OCI-LY1 (cell line): ENCODE results near the gene RUNX1.

Experiments used
- H2AFZ ChIP-seq: fragments of 200-600 bp; sonication (generic), shearing (Covaris generic); 2 replicates; pipeline ENCODE4 v1.6.0; 2014; ENCODE audit warnings: antibody characterized with exemption, mild to moderate bottlenecking, low read length
- H3F3A ChIP-seq: fragments of 200-600 bp; sonication (generic), shearing (Covaris generic); 2 replicates; pipeline ENCODE4 v1.6.0; 2014; ENCODE audit warnings: mild to moderate bottlenecking, antibody characterized with exemption, low read length, moderate library complexity; ENCODE audit not compliant: insufficient read depth
- H3K27ac ChIP-seq: fragments of 200-600 bp; sonication (generic); 2 replicates; pipeline ENCODE4 v1.5.1; 2014; ENCODE audit warnings: low read length, mixed run types, mild to moderate bottlenecking, low read depth; ENCODE audit not compliant: poor library complexity, severe bottlenecking
- H3K27me3 ChIP-seq: fragments of 200-600 bp; sonication (generic); 2 replicates; pipeline ENCODE4 v1.6.0; 2014; ENCODE audit warnings: antibody characterized with exemption, mild to moderate bottlenecking, low read length, moderate library complexity; ENCODE audit not compliant: insufficient read depth
- H3K36me3 ChIP-seq: fragments of 200-600 bp; sonication (generic); 2 replicates; pipeline ENCODE4 v1.6.1; 2014; ENCODE audit warnings: mild to moderate bottlenecking, antibody characterized with exemption, low read length, moderate library complexity, mixed read lengths; ENCODE audit not compliant: insufficient read depth
- H3K4me1 ChIP-seq: fragments of 200-600 bp; sonication (generic); 2 replicates; pipeline ENCODE4 v1.5.1; 2014; ENCODE audit warnings: mild to moderate bottlenecking, low read length, moderate library complexity; ENCODE audit not compliant: insufficient read depth, severe bottlenecking
- H3K4me2 ChIP-seq: fragments of 200-600 bp; sonication (generic), shearing (Covaris generic); 2 replicates; pipeline ENCODE4 v1.6.1; 2014; ENCODE audit warnings: low read length
- H3K4me3 ChIP-seq: fragments of 200-600 bp; sonication (generic); 2 replicates; pipeline ENCODE4 v1.5.1; 2014; ENCODE audit warnings: low read length, low read depth, mild to moderate bottlenecking, mixed read lengths; ENCODE audit not compliant: poor library complexity, severe bottlenecking
- H3K79me2 ChIP-seq: fragments of 200-600 bp; shearing (Covaris generic); 2 replicates; pipeline ENCODE4 v1.6.1; 2016; ENCODE audit warnings: mixed run types, low read length, mixed read lengths; ENCODE audit not compliant: insufficient read depth
- H3K9ac ChIP-seq: fragments of 200-600 bp; sonication (generic), shearing (Covaris generic); 2 replicates; pipeline ENCODE4 v1.6.1; 2014; ENCODE audit warnings: mild to moderate bottlenecking, low read length, mixed read lengths
- H3K9me2 ChIP-seq: fragments of 200-600 bp; sonication (generic), shearing (Covaris generic); 2 replicates; pipeline ENCODE4 v1.6.1; 2014; ENCODE audit warnings: low read depth, mild to moderate bottlenecking, low read length, mixed read lengths
- H3K9me3 ChIP-seq: fragments of 200-600 bp; shearing (Covaris generic); 2 replicates; pipeline ENCODE4 v1.6.1; 2014; ENCODE audit warnings: low read length, mixed read lengths
- H4K20me1 ChIP-seq: fragments of 200-600 bp; sonication (generic), shearing (Covaris generic); 2 replicates; pipeline ENCODE4 v1.6.0; 2016; ENCODE audit warnings: mild to moderate bottlenecking, low read length; ENCODE audit not compliant: insufficient read depth
- CTCF ChIP-seq: fragments of 200-600 bp; sonication (generic), shearing (Covaris generic); IDR thresholded peaks from 2 replicates; pipeline ENCODE4 v1.5.1; 2017; ENCODE audit warnings: mild to moderate bottlenecking, antibody characterized with exemption, low read length, moderate library complexity, mixed read lengths
- EZH2 ChIP-seq: fragments of 200-600 bp; sonication (generic), shearing (Covaris generic); IDR thresholded peaks from 2 replicates; pipeline ENCODE4 v1.8.0; 2017; ENCODE audit warnings: borderline replicate concordance, mixed run types, mild to moderate bottlenecking, antibody characterized with exemption, low read length, moderate library complexity, mixed read lengths

RUNX1 gene

DNA sequence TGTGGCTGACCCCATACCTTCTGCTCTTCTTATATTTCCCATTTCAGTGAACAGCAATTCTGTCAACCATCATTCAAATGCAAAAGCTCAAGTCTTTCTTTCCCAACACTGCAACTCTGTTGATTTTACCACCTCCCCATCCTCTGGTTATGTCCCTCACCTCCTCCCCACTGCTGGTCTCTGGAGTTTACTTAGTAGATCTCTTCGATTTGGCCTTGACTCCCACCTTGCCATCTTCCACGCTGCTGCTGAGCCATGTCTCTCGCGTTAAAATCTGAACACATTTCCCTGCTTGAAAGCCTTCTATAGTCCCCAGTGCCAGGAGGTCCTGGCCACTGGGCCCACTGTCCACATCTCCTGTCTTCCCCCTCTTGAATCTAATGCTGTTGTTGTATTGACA is 125.5 kb downstream of the RUNX1 start:
- Histone ChIP-seq H3F3A (no peaks in the 10 kb centered on the region), H3K4me2 (no peak overlapping the region), H3K4me1 (peaks cover 9% of the 10 kb centered on the region), H3K4me3 (no peak overlapping the region), H3K9me2 (no peaks in the 10 kb centered on the region), H3K79me2 (no peaks in the 10 kb centered on the region), H3K27me3 (no peaks in the 10 kb centered on the region), H2AFZ (no peak overlapping the region), H3K9ac (no peak overlapping the region), H3K9me3 (no peaks in the 10 kb centered on the region), H3K36me3 (peaks cover 3% of the 10 kb centered on the region; the same call in 1 of the 2 replicates), H3K27ac (no peak overlapping the region), H4K20me1 (no peaks in the 10 kb centered on the region)
- TF ChIP-seq CTCF (no peak), EZH2 (no peak)

DNA sequence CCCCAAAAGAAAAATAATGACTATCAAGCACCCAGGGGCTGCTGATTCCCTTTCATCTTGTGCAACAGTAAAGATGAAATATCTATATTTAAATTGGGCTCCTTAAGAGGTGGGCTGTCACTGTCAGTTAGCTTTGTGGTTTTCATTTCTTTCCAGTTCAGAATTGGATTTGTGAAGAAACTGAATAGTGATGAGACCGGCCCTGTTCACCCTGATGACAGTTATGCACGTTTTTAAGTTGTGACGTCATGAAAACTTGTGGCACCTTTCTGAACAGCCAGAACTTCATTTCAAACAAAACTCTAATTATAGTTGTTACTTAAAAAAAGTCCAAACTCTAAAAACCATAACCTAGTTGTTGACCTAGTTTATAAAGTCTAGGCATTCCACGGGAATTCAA is 125.9 kb downstream of the RUNX1 start:
- Histone ChIP-seq H3K27ac (no peak overlapping the region), H2AFZ (no peak overlapping the region), H3K79me2 (no peaks in the 10 kb centered on the region), H4K20me1 (no peaks in the 10 kb centered on the region), H3K9me3 (no peaks in the 10 kb centered on the region), H3K4me3 (no peak overlapping the region), H3K27me3 (no peaks in the 10 kb centered on the region), H3K4me2 (no peak overlapping the region), H3F3A (no peaks in the 10 kb centered on the region), H3K9ac (no peak overlapping the region), H3K36me3 (peaks cover 3% of the 10 kb centered on the region; the same call in 1 of the 2 replicates), H3K9me2 (no peaks in the 10 kb centered on the region), H3K4me1 (peaks cover 9% of the 10 kb centered on the region)
- TF ChIP-seq CTCF (no peak), EZH2 (no peak)

- peaks cover 9% of the 10 kb centered on the region for H3K4me1 ChIP-seq
- H2AFZ ChIP-seq, result no peak overlapping the region
- peaks cover 3% of the 10 kb centered on the region; the same call in 1 of the 2 replicates for H3K36me3 ChIP-seq
- no peak overlapping the region for H3K9ac ChIP-seq
- H3K9me2 ChIP-seq, result no peaks in the 10 kb centered on the region
- H3K79me2 ChIP-seq, result no peaks in the 10 kb centered on the region
- TF ChIP-seq EZH2 (no peak), CTCF (no peak)
- H3K9me3 ChIP-seq, result no peaks in the 10 kb centered on the region
- H3K27ac ChIP-seq, result no peak overlapping the region
- no peak overlapping the region for H3K4me2 ChIP-seq
- no peaks in the 10 kb centered on the region for H4K20me1 ChIP-seq
- no peak overlapping the region for H3K4me3 ChIP-seq
- H3F3A ChIP-seq, result no peaks in the 10 kb centered on the region
- H3K27me3 ChIP-seq, result no peaks in the 10 kb centered on the region
Observed at GRCh38 chr21:34922479-34922878, 126.6 kb downstream of the RUNX1 start.
